Lung (tissue), 12 donors: ENCODE measurements around the gene CLDND2. TPM values are rescaled to one million over a fixed set of nuclear protein-coding genes. Genes with fewer than 3 reads are reported as not detected.
A peak's percentile ranks its signal among the peaks of the same experiment; 100 is the strongest.

Source experiments
- ATAC-seq: fragments of 200-7000 bp; cut with Tn5 transposase; one replicate; pipeline ENCODE4 v1.9.1; 2020; ENCODE audit warnings: moderate number of reproducible peaks; ENCODE audit not compliant: insufficient read depth, low FRiP score
- DNase-seq, 3 donors: peaks; one replicate each; pipeline ENCODE4 v3.0.0-alpha.2; 2013 to 2017
- H3K27ac ChIP-seq, 2 donors: one replicate each; pipeline ENCODE4 v1.5.1; 2013; ENCODE audit warnings: mild to moderate bottlenecking in 2 of 2, moderate library complexity in 2 of 2, control low read depth in 1 of 2, inconsistent platforms in 1 of 2, low read depth in 1 of 2, low read length in 1 of 2
- H3K27me3 ChIP-seq, 3 donors: one replicate each; pipeline ENCODE4 v1.5.1; 2013; ENCODE audit warnings: low read length in 2 of 3; ENCODE audit not compliant: control insufficient read depth in 3 of 3, insufficient read depth in 3 of 3
- H3K36me3 ChIP-seq, 4 donors: one replicate each; pipeline ENCODE4 v1.5.1; 2013; ENCODE audit warnings: low read length in 4 of 4, mild to moderate bottlenecking in 1 of 4, moderate library complexity in 1 of 4; ENCODE audit not compliant: control insufficient read depth in 4 of 4, insufficient read depth in 4 of 4
- H3K4me1 ChIP-seq, 5 donors: one replicate each; pipeline ENCODE4 v1.5.1; 2013; ENCODE audit warnings: low read length in 5 of 5, mild to moderate bottlenecking in 2 of 5, moderate library complexity in 1 of 5; ENCODE audit not compliant: control insufficient read depth in 5 of 5, insufficient read depth in 5 of 5
- H3K4me3 ChIP-seq: one replicate; pipeline ENCODE4 v1.5.1; 2013; ENCODE audit warnings: mild to moderate bottlenecking, control low read depth, moderate library complexity
- H3K9ac ChIP-seq, 2 donors: one replicate each; pipeline ENCODE4 v1.5.1; 2013; ENCODE audit warnings: low read length in 2 of 2, control low read depth in 1 of 2; ENCODE audit not compliant: insufficient read depth in 1 of 2
- H3K9me3 ChIP-seq, 4 donors: one replicate each; pipeline ENCODE4 v1.5.1; 2013; ENCODE audit warnings: low read length in 3 of 4, mild to moderate bottlenecking in 1 of 4, moderate library complexity in 1 of 4; ENCODE audit not compliant: control insufficient read depth in 4 of 4, insufficient read depth in 3 of 4
- WGBS, 2 donors: extraction: QIAGEN DNeasy Blood & Tissue Kit; methylation state at CpG; one replicate each; pipeline ENCODE4 v1.1.7; 2013; 5-methylcytosine and 5-hydroxymethylcytosine counted together
- polyA plus RNA-seq, 2 donors: library from polyadenylated mRNA; stranded (reverse); fragments of 200-250 nt; gene quantifications; one replicate each; pipeline ENCODE4 v1.2.1, GENCODE V29; 2013
- total RNA-seq, 2 donors: library from RNA; depleted of rRNA in 1 of 2; stranded (reverse); fragments of >200 nt in 1 of 2; gene quantifications; one replicate each; pipeline ENCODE4 v1.2.1, GENCODE V29; 2014 to 2021
- TF ChIP-seq, protein P1 (sequence below): IDR thresholded peaks from 2 replicates; pipeline ENCODE4 v1.5.1; 2012; ENCODE audit warnings: mild to moderate bottlenecking; ENCODE audit errors: control extremely low read depth, extremely low read depth
- donor health status: control.
- donor health status: control.
- donor health status: Bipolar disorder and iron deficiency.
- donor health status: healthy.
- donor health status: DM: yes; HTN: yes; CAD: no.

Gene CLDND2
- total and polyA plus RNA-seq, 4 donors = 0.45 to 0.92 (median 0.66) TPM; not detected in 1

DNA sequence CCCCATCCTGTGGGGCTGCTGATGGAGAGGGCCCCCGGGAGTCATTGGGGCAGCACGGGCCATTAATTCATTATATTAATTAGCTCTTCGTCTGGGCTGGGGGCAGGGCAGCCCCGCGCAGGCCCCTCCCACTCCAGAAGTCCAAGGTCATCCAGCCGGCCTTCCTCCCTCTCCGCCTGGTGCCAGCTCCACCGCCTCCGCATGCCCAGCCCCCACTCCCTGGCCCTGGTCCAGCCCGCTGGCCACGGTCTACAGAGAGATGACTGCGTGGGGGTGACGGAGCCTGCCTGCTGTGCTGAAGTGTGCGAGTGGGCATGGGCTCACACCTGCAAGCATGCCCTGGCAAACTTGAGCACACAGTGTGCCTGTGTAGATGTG, 48.5 kb downstream of the CLDND2 start:
- no peaks in the 10 kb centered on the region for H3K36me3 ChIP-seq
- 33 to 46% methylated on average over 14 of the region's 14 CpGs for WGBS, 2 donors
- no peak overlapping the region for H3K4me3 ChIP-seq
- no peak overlapping the region for H3K27ac ChIP-seq
- H3K9me3 ChIP-seq = peaks cover 0 to 3% (median 0%) of the 10 kb centered on the region in 4 donors
- no peak for ATAC-seq
- H3K9ac ChIP-seq = no peak overlapping the region
- peaks cover 2 to 15% (median 3%) of the 10 kb centered on the region in 3 donors for H3K27me3 ChIP-seq
- TF ChIP-seq, protein P1, sequence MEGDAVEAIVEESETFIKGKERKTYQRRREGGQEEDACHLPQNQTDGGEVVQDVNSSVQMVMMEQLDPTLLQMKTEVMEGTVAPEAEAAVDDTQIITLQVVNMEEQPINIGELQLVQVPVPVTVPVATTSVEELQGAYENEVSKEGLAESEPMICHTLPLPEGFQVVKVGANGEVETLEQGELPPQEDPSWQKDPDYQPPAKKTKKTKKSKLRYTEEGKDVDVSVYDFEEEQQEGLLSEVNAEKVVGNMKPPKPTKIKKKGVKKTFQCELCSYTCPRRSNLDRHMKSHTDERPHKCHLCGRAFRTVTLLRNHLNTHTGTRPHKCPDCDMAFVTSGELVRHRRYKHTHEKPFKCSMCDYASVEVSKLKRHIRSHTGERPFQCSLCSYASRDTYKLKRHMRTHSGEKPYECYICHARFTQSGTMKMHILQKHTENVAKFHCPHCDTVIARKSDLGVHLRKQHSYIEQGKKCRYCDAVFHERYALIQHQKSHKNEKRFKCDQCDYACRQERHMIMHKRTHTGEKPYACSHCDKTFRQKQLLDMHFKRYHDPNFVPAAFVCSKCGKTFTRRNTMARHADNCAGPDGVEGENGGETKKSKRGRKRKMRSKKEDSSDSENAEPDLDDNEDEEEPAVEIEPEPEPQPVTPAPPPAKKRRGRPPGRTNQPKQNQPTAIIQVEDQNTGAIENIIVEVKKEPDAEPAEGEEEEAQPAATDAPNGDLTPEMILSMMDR = no peak
- peak; percentile 20 to 50 (median 29) for DNase-seq
- H3K4me1 ChIP-seq = peaks cover 0 to 10% (median 0%) of the 10 kb centered on the region in 5 donors

DNA sequence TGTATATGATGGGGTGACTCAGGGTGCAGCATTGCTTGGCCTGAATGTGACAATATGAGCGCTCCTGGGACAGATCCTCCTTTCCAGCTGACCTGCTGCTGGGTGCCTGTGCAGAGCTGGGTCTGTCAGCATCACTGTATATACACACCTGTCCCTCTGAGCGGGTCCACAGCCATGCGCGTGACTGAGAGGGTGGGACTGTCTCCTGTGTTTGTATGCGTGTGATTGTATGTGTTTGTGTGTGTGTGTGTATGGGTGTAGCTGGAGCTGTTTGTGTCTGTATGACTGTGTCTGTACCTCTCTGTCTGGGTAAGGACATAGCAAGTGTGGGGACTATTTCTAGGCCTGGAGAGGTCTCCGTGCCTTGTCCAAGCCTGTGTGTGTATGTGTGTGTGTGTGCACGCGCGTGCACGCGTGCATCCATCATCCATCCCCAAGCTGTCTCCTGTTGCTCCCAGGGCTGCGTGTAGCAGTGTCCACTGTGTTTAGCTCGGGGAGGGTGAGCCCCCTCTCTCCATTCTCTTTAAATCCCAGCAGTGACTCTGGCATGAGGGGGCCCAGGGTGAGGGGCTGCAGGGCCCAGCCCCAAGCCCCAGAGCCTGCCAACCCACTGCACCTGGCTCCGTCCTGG, 49.0 kb downstream of the CLDND2 start:
- Histone ChIP-seq H3K27me3 (peaks cover 2 to 15% (median 3%) of the 10 kb centered on the region in 3 donors), H3K4me1 (peaks cover 0 to 10% (median 0%) of the 10 kb centered on the region in 5 donors), H3K27ac (no peak overlapping the region), H3K4me3 (no peak overlapping the region), H3K36me3 (no peaks in the 10 kb centered on the region), H3K9me3 (peaks cover 0 to 6% (median under 1%) of the 10 kb centered on the region in 4 donors), H3K9ac (no peak overlapping the region)
- DNase-seq (no peak), ATAC-seq (no peak)
- 77 to 82% methylated on average over 14 of the region's 14 CpGs for WGBS, 2 donors
- TF ChIP-seq, protein P1 = no peak

DNA sequence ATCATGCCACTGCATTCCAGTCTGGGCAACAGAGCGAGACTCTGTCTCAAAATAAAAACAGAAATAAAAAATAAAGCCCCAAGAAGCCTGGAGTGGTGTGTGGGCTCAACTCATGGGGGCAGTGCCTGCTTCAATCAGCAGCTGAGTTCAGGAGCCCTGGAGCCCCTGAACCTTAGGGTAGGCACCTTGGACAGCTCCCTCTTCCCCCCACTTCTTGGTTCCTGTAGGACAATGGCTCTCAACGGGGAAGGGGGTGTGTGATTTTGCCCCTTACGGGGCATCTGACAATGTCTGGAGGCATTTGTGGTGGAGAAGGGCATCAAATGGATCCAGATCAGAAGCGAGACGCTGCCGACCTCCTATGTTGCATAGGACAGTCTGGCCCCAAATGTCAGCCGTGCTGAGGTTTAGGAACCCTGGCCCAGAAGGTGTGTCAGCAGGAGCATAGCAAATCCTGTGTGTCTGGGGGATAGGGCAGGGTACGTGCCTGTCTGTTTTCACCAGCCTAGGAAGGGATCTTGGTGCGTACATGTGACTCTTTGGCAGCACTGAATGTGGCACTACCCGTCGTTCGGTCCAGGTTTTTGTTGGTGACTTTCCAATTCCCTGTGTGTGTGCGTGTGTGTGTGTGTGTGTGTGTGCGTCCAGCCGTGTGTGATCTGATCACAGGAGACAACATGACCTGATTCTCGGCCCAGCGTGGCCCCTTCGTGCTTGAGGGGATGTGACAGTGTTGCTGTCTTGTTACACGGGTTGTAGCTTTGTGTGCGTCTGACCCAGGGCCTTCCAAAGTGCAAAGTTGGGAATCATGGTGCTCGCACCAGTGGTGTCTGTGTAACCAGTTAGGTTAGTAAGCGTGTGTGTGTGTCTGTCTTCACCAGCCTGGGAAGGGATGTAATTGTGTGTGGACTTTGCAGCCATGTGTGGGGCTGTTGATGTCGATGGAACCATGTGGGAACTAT, 49.8 kb downstream of the CLDND2 start:
- peaks cover 0 to 10% (median 0%) of the 10 kb centered on the region in 5 donors for H3K4me1 ChIP-seq
- no peak overlapping the region for H3K9ac ChIP-seq
- peaks cover 0 to 8% (median 2%) of the 10 kb centered on the region in 4 donors for H3K9me3 ChIP-seq
- TF ChIP-seq, protein P1 = no peak
- peaks cover 2 to 15% (median 3%) of the 10 kb centered on the region in 3 donors for H3K27me3 ChIP-seq
- no peak for ATAC-seq
- 73 to 83% methylated on average over 23 of the region's 23 CpGs for WGBS, 2 donors
- no peaks in the 10 kb centered on the region for H3K36me3 ChIP-seq
- no peak for DNase-seq
- no peak overlapping the region for H3K4me3 ChIP-seq
- H3K27ac ChIP-seq = no peak overlapping the region
